Measurements from ENCODE around the gene CHM.

DNA sequence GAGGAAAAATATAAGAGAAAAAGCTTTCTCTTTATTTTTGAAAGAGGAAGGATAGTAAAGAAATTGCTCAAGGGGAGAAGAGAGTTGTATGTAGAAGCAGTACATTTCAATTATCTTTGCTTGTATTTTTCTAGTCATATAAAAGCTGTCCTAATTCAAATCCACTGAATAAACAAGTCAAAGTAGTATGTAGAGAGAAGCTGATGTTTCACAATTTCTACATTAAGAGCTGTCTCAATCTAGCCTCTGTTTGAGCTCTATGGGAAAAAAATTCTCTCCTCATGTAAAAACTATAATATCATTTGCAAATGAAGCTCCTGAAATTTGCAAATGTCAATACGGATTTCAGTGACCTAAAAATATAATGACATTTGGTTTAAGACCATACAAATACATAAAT, 52.6 kb downstream of the CHM start:
- TF ChIP-seq POLR2A (IDR thresholded peaks at IDR 0.05; ENCODE audit: low read depth, low read length) (no peak), POLR2AphosphoS5 (IDR thresholded peaks at IDR 0.05; ENCODE audit: low read depth, low read length) (no peak), TAF1 (IDR thresholded peaks at IDR 0.05; ENCODE audit: low read depth, low read length) (no peak), SPI1 (IDR thresholded peaks at IDR 0.05; ENCODE audit: low read depth, low read length) (no peak)

Measured in GM12891 (cell line).